ENCODE measurements around the gene RILPL1.
A peak's percentile ranks its signal among the peaks of the same experiment; 100 is the strongest.
"Not testable (repeated sequence)": the region's sequence is repeated elsewhere in the genome, so short reads cannot be mapped to it uniquely, and the experiment has no call there.

The RILPL1 gene, protein sequence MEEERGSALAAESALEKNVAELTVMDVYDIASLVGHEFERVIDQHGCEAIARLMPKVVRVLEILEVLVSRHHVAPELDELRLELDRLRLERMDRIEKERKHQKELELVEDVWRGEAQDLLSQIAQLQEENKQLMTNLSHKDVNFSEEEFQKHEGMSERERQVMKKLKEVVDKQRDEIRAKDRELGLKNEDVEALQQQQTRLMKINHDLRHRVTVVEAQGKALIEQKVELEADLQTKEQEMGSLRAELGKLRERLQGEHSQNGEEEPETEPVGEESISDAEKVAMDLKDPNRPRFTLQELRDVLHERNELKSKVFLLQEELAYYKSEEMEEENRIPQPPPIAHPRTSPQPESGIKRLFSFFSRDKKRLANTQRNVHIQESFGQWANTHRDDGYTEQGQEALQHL

DNA sequence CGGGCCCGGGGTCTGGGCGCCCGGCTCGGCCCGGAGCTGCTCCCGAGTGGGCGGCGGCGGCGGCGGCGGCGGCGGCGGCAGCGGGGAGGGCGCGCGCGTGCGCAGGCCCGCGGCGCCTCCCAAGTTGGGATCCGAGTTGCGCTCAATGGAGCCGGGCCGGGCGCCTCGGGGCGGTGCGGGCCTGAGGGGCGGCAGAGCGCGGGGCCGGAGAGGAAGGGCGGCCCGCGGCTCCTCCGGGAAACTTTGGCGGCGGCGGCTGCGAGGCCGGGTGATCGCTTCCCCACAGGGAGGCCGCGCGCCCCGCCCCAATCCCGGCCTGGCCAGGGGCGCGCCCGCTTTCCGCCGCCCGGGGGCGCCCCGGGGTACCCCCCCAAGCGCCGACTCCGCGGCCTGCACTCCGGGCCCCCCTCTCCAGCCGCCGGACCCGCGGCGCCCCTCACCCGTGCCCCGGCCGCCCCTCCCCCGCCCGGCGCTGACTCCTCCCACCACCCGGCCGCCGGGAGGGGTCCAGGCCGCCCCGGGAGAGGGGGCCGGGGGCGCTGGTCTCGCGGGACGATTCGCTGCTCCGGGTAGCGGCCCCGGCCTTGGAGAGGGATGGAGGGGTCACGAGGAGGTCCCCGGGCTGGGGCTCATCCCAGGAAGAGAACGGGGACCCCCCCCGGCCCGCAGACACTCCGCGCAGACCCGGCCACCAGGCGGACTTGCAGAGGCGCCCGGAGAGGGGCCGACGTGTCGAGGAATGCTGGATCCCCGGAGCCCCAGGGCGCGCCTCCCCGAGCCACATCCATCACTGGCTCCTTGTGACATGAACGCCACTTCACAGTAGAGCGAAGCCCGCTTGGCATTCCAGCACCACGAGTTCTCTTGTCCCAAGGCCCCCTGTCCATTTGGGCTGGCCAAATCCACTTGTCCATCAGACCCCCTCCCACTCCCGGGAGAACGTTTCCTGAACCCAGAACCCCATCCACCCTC lies at the start of gene RILPL1:
Gene RILPL1, minus strand, starts transcription at position 48 of the 972 bp plus-strand sequence. CDS start 237 bp downstream, outside the sequence.
- TF ChIP-seq JUND (IDR thresholded peaks at IDR 0.05; ENCODE audit: low read depth) = no peak
- DNase-seq (ENCODE audit: low read depth in 1 of 2, low spot score in 1 of 2) = peak; percentile 68 to 82
- in situ Hi-C loops (cut with HindIII; ENCODE audit: low pct_unique_long_range_greater_than_20kb, low sequenced_read_pairs) = no loop called here

DNA sequence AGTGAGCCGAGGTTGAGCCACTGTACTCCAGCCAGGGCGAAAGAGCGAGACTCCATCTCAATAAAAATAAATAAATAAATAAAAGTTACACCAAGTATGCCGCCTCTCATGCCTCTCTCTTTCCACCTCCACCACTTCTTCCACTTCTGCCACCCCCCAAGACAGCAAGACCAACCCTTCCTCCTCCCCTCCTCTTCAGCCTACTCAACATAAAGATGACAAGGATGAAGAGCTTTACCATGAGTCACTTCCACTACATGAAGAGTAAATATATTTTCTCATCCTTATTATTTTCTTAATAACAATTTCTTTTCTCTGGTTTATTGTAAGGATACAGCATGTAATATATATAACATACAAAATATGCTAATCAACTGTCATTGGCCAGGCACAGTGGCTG lies 47.3 kb upstream of the RILPL1 start:
- DNase-seq (ENCODE audit: low read depth in 1 of 2, low spot score in 1 of 2) = no peak
- in situ Hi-C loops (cut with HindIII; ENCODE audit: low pct_unique_long_range_greater_than_20kb, low sequenced_read_pairs) = no loop called here
- no peak for TF ChIP-seq JUND (IDR thresholded peaks at IDR 0.05; ENCODE audit: low read depth)

GRCh38 chr12:123578829-123579228 lies 45.3 kb upstream of the RILPL1 start:
- in situ Hi-C loops (cut with HindIII; ENCODE audit: low pct_unique_long_range_greater_than_20kb, low sequenced_read_pairs) = not testable (repeated sequence)

GRCh38 chr12:123578243-123578642 lies 44.7 kb upstream of the RILPL1 start:
- TF ChIP-seq JUND (IDR thresholded peaks at IDR 0.05; ENCODE audit: low read depth) = no peak
- in situ Hi-C loops (cut with HindIII; ENCODE audit: low pct_unique_long_range_greater_than_20kb, low sequenced_read_pairs) = no loop called here
- DNase-seq (ENCODE audit: low read depth in 1 of 2, low spot score in 1 of 2) = no peak

More at GRCh38 chr12:123578829-123579228, 45.3 kb upstream of the RILPL1 start:
- not testable (repeated sequence) for DNase-seq (ENCODE audit: low read depth in 1 of 2, low spot score in 1 of 2)

DNA sequence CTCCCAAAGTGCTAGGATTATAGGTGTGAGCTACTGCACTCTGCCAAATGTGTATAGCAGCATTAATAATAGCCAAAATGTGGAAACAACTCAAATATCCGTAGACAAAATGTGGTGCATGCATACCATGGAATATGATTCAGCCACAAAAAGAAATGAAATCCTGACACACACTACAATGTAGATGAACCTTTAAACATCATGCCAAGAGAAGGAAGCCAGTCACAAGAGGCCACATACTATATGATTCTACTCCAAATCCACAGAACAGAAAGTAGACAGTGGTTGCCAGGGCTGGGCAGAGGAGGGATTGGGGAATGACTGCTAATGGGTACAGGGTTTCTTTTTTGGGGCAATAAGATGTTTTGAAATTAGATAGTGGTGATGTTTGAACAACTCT lies 43.1 kb upstream of the RILPL1 start:
- no peak for TF ChIP-seq JUND (IDR thresholded peaks at IDR 0.05; ENCODE audit: low read depth)
- no peak for DNase-seq (ENCODE audit: low read depth in 1 of 2, low spot score in 1 of 2)
- in situ Hi-C loops (cut with HindIII; ENCODE audit: low pct_unique_long_range_greater_than_20kb, low sequenced_read_pairs) = no loop called here

GRCh38 chr12:123573870-123574269 lies 40.4 kb upstream of the RILPL1 start:
- no peak for TF ChIP-seq JUND (IDR thresholded peaks at IDR 0.05; ENCODE audit: low read depth)
- peak in 1 of 2 experiments; percentile 9 for DNase-seq (ENCODE audit: low read depth in 1 of 2, low spot score in 1 of 2)
- in situ Hi-C loops (cut with HindIII; ENCODE audit: low pct_unique_long_range_greater_than_20kb, low sequenced_read_pairs) = no loop called here

DNA sequence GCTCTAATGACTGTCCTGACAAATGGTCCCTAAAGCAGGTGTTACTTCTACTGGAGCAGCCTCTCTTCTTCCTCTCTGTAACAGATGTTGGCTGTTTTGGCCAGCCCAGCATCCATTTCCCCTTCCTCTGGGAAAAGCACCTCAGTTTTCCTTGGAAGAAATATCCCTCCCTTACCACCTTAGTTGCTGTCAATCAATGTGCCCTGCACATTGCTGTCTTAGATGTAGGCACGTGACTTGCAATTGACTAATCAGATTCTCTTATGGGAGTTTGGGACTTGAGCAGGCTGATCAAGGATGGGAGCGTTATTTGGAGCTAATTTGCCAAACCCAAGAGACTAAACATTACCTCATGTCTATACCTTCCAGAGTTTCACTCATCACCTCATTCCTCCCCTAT lies 38.9 kb upstream of the RILPL1 start:
- DNase-seq (ENCODE audit: low read depth in 1 of 2, low spot score in 1 of 2) = no peak
- no peak for TF ChIP-seq JUND (IDR thresholded peaks at IDR 0.05; ENCODE audit: low read depth)
- in situ Hi-C loops (cut with HindIII; ENCODE audit: low pct_unique_long_range_greater_than_20kb, low sequenced_read_pairs) = no loop called here

GRCh38 chr12:123571343-123571813 lies 37.9 kb upstream of the RILPL1 start:
- in situ Hi-C loops (cut with HindIII; ENCODE audit: low pct_unique_long_range_greater_than_20kb, low sequenced_read_pairs) = no loop called here

DNA sequence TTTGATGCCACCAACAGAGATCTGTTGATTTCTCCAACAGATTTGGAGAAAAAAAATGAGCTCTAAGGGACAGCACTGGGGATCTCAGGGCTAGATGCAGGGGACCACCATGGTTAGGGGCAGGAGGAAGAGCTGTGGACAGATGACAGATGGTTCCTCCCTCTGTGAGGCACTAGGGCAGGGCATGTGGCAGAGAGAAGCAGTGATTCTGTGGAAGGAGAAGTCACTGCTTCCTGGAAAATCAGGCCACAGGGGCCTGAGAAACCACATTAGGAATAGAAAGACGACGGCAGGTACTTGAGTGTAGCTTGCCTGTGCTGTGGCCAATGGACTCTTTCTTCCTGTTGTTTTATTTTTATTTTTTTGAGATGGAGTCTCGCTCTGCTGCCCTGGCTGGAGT lies 25.9 kb upstream of the RILPL1 start:
- TF ChIP-seq JUND (IDR thresholded peaks at IDR 0.05; ENCODE audit: low read depth) = no peak
- no peak for DNase-seq (ENCODE audit: low read depth in 1 of 2, low spot score in 1 of 2)
- in situ Hi-C loops (cut with HindIII; ENCODE audit: low pct_unique_long_range_greater_than_20kb, low sequenced_read_pairs) = no loop called here

More at GRCh38 chr12:123571343-123571813, 37.9 kb upstream of the RILPL1 start:
- no peak for TF ChIP-seq JUND (IDR thresholded peaks at IDR 0.05; ENCODE audit: low read depth)
- peak in 1 of 2 experiments; percentile 70 for DNase-seq (ENCODE audit: low read depth in 1 of 2, low spot score in 1 of 2)

GRCh38 chr12:123558487-123558886 lies 25.0 kb upstream of the RILPL1 start:
- in situ Hi-C loops (cut with HindIII; ENCODE audit: low pct_unique_long_range_greater_than_20kb, low sequenced_read_pairs); DNase-seq (ENCODE audit: low read depth in 1 of 2, low spot score in 1 of 2): not testable (repeated sequence)

GRCh38 chr12:123554843-123555242 lies 21.3 kb upstream of the RILPL1 start:
- DNase-seq (ENCODE audit: low read depth in 1 of 2, low spot score in 1 of 2); in situ Hi-C loops (cut with HindIII; ENCODE audit: low pct_unique_long_range_greater_than_20kb, low sequenced_read_pairs): not testable (repeated sequence)

DNA sequence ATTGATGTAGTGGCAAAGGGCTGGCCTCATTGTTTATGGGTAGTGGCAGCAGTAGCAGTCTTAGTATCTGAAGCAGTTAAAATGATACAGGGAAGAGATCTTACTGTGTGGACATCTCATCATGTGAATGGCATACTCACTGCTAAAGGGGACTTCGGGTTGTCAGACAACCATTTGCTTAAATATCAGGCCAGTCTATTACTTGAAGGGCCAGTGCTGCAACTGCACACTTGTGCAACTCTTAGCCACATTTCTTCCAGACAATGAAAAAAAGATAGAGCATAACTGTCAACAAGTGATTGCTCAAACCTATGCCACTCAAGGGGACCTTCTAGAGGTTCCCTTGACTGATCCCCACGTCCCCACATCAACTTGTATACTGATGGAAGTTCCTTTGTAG lies 20.6 kb upstream of the RILPL1 start:
- DNase-seq (ENCODE audit: low read depth in 1 of 2, low spot score in 1 of 2); in situ Hi-C loops (cut with HindIII; ENCODE audit: low pct_unique_long_range_greater_than_20kb, low sequenced_read_pairs): not testable (repeated sequence)

DNA sequence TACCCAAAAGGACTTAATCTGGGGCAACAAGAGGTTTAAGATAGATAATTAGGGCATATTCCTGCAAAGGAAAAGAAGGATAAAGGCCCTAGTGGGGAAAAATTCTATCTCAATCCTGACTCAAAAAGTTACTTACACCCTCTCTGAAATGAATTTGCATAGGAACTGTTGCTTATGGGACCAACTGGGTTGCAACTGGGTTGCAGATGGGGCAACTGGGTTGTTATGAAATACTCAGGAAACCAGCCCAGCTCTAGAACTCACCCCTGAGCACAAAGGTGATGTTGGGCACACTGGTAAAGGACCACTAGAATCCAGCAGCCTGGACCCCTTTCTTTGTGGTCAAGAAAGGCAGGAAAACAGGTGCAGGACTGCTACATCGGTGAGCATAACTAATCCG lies 17.2 kb upstream of the RILPL1 start:
- TF ChIP-seq JUND (IDR thresholded peaks at IDR 0.05; ENCODE audit: low read depth) = no peak
- in situ Hi-C loops (cut with HindIII; ENCODE audit: low pct_unique_long_range_greater_than_20kb, low sequenced_read_pairs) = no loop called here
- DNase-seq (ENCODE audit: low read depth in 1 of 2, low spot score in 1 of 2) = no peak
